ENCODE results near the gene ADH4.

ADH4 gene

GRCh38 chr4:99078931-99079624 lies 65.0 kb downstream of the ADH4 start:
- Mint-ChIP-seq H3K27ac (no peak overlapping the region), H3K4me3 (no peak overlapping the region), H3K27me3 (no peaks in the 10 kb centered on the region), H3K9me3 (no peaks in the 10 kb centered on the region), H3K36me3 (ENCODE audit: low read depth) (peaks cover 67% of the 10 kb centered on the region), H3K4me1 (ENCODE audit: low read depth) (no peaks in the 10 kb centered on the region)

DNA sequence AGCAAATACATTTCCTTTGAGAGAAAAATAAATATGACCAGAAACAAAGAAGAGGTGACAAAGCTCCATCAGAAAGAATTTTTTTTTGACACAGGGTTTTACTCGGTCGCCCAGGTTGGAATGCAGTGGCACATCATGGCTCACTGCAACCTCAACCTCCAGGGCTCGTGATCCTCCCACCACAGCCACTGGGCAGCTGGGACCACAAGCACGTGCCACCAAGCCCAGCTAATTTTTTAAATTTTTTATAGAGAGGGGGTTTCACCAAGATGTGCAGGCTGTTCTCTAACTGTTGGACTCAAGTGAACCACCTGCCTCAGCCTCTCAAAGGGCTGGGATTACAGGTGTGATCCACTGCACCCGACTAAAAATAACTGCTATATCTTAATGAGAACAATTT lies 65.8 kb downstream of the ADH4 start:
- Mint-ChIP-seq H3K36me3 (ENCODE audit: low read depth) (peaks cover 69% of the 10 kb centered on the region), H3K9me3 (no peaks in the 10 kb centered on the region), H3K4me1 (ENCODE audit: low read depth) (no peaks in the 10 kb centered on the region), H3K27ac (no peak overlapping the region), H3K4me3 (no peak overlapping the region), H3K27me3 (no peaks in the 10 kb centered on the region)

- no peaks in the 10 kb centered on the region for H3K27me3 Mint-ChIP-seq
- no peak overlapping the region for H3K27ac Mint-ChIP-seq
- no peaks in the 10 kb centered on the region for H3K9me3 Mint-ChIP-seq
- no peak overlapping the region for H3K4me3 Mint-ChIP-seq
- no peaks in the 10 kb centered on the region for H3K4me1 Mint-ChIP-seq (ENCODE audit: low read depth)
- H3K36me3 Mint-ChIP-seq (ENCODE audit: low read depth): peaks cover 77% of the 10 kb centered on the region
Measured at GRCh38 chr4:99077177-99077576, 66.9 kb downstream of the ADH4 start.

- H3K27ac Mint-ChIP-seq: no peak overlapping the region
- no peaks in the 10 kb centered on the region for H3K9me3 Mint-ChIP-seq
- H3K36me3 Mint-ChIP-seq (ENCODE audit: low read depth): peaks cover 77% of the 10 kb centered on the region
- H3K4me1 Mint-ChIP-seq (ENCODE audit: low read depth): no peaks in the 10 kb centered on the region
- no peaks in the 10 kb centered on the region for H3K27me3 Mint-ChIP-seq
- H3K4me3 Mint-ChIP-seq: no peak overlapping the region
Measured at GRCh38 chr4:99076292-99076976, 67.7 kb downstream of the ADH4 start.

DNA sequence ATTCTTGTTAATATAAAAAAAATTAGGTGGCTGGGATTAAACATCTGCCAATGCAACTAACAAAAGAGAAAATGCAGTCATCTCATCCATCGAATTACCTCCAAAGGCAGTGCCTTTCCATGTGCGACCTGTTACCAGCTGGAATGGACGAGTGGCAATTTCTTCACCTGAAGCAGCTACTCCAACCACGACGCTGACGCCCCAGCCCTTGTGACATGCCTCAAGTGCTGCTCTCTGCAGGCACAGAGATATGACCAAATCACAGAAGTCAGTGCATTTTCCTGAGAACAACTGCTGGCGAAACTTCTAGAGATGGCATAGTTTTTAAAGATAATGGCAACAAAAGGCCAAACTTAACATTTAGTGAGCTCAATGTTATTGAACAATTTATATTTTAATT lies 69.3 kb downstream of the ADH4 start:
- Mint-ChIP-seq H3K9me3 (no peaks in the 10 kb centered on the region), H3K27me3 (no peaks in the 10 kb centered on the region), H3K36me3 (ENCODE audit: low read depth) (peaks cover 69% of the 10 kb centered on the region), H3K4me1 (ENCODE audit: low read depth) (no peaks in the 10 kb centered on the region), H3K27ac (no peak overlapping the region), H3K4me3 (no peak overlapping the region)

All from stimulated activated naive CD8-positive, alpha-beta T cell treated with anti-CD3 and anti-CD28 coated beads, Interleukin-15, Interleukin-2, amounts not matched to agents 100 ng/mL and 50 ng/mL, for 24 hours (primary cell).